Adrenal gland (tissue), 12 donors: ENCODE data around the gene NXN. TPM values are rescaled to one million over a fixed set of nuclear protein-coding genes. Genes with fewer than 3 reads are reported as not detected.
"Not testable (repeated sequence)": the region's sequence is repeated elsewhere in the genome, so short reads cannot be mapped to it uniquely, and the experiment has no call there.

Experiments used
- DNase-seq, 7 donors: peaks; one replicate each; pipeline ENCODE4 v3.0.0-alpha.2; 2019 to 2020
- H3K27ac ChIP-seq, 5 donors: fragments of 200-600 bp; sonication (generic) in 4 of 5; 1 replicate in 3 of 5; 2 replicates in 2 of 5; pipeline versions ENCODE4 v1.5.1 to v1.8.0; 2016 to 2020; ENCODE audit warnings: mild to moderate bottlenecking in 1 of 5
- H3K27me3 ChIP-seq: fragments of 200-600 bp; 2 replicates; pipeline ENCODE4 v1.8.0; 2021
- H3K36me3 ChIP-seq, 2 donors: fragments of 200-600 bp; replicated peaks in 1 of 2; 1 replicate in 1 of 2; 2 replicates in 1 of 2; pipeline versions ENCODE4 v1.5.1 to v1.8.0; 2018 to 2022
- H3K4me1 ChIP-seq, 2 donors: fragments of 200-600 bp; replicated peaks in 1 of 2; 1 replicate in 1 of 2; 2 replicates in 1 of 2; pipeline versions ENCODE4 v1.5.1 to v1.8.0; 2018 to 2021
- H3K4me3 ChIP-seq, 4 donors: fragments of 200-600 bp; sonication (generic) in 3 of 4; one replicate each; pipeline ENCODE4 v1.5.1; 2016 to 2018
- H3K9me3 ChIP-seq, 3 donors: fragments of 200-600 bp; sonication (generic) in 1 of 3; replicated peaks in 1 of 3; 1 replicate in 2 of 3; 2 replicates in 1 of 3; pipeline versions ENCODE4 v1.5.1 to v1.8.0; 2016 to 2021
- POLR2A ChIP-seq, 2 donors: fragments of 450-650 bp; IDR thresholded peaks; one replicate each; pipeline ENCODE4 v1.6.1; 2017; ENCODE audit warnings: antibody characterized with exemption in 2 of 2, mild to moderate bottlenecking in 2 of 2, moderate library complexity in 1 of 2
- WGBS, 4 donors: extraction: QIAGEN DNeasy Blood & Tissue Kit in 2 of 4; methylation state at CpG; one replicate each; pipeline versions ENCODE4 v1.1.5 to v1.1.7; 2013 to 2017; 5-methylcytosine and 5-hydroxymethylcytosine counted together
- intact Hi-C, 2 donors: fragments of 100-400 bp; cut with DNase I; formaldehyde crosslinking; loops; one replicate each; pipeline versions ENCODE4 v1.14.1 to v1.15.0; 2022 to 2023
- polyA plus RNA-seq, 3 donors: library from polyadenylated mRNA; stranded (reverse); fragments of 200-250 nt in 2 of 3; fragments of 350-450 nt in 1 of 3; fragmentation: Illumina TruSeq in 1 of 3; extraction: RNeasy Lipid Tissue Mini Kit (QIAGEN cat#74804) in 1 of 3; gene quantifications; one replicate each; pipeline ENCODE4 v1.2.3, GENCODE V29; 2013 to 2014
- total RNA-seq, 9 donors: library from RNA; depleted of rRNA in 4 of 9; stranded (reverse); fragments of >200 nt in 4 of 9; fragments of 120-200 nt in 1 of 9; fragmentation: NEBNext Ultra II Directional in 1 of 9; extraction: Animal tissue kit (Norgen Biotek cat#: 25700) in 1 of 9; gene quantifications; one replicate each; pipeline versions ENCODE4 v1.1.0 to v1.2.4, GENCODE V29; 2013 to 2023
- TF ChIP-seq, protein P1 (sequence below), 6 experiments: fragments of 450-650 bp in 4 of 6; fragments of 200-600 bp in 2 of 6; sonication (generic) in 1 of 6; IDR thresholded peaks; 1 replicate in 5 of 6; 2 replicates in 1 of 6; pipeline versions ENCODE4 v1.5.1 to v1.8.0; 2016 to 2021; ENCODE audit warnings: antibody characterized with exemption in 6 of 6, mild to moderate bottlenecking in 2 of 6, moderate library complexity in 1 of 6
- donor health status: healthy with polysubstance abuse.
- donor health status: Bipolar disorder and iron deficiency.
- donor health status: DM: yes; HTN: yes; CAD: no.
- donor health status: DM: no; HTN: no; CAD: no.
- donor health status: DM: no; HTN: no; CAD: no.
- donor health status: DM: yes; HTN: yes; CAD: no.

The NXN gene
- total and polyA plus RNA-seq, 12 donors = 3.6 to 24.7 (median 10.9) TPM

DNA sequence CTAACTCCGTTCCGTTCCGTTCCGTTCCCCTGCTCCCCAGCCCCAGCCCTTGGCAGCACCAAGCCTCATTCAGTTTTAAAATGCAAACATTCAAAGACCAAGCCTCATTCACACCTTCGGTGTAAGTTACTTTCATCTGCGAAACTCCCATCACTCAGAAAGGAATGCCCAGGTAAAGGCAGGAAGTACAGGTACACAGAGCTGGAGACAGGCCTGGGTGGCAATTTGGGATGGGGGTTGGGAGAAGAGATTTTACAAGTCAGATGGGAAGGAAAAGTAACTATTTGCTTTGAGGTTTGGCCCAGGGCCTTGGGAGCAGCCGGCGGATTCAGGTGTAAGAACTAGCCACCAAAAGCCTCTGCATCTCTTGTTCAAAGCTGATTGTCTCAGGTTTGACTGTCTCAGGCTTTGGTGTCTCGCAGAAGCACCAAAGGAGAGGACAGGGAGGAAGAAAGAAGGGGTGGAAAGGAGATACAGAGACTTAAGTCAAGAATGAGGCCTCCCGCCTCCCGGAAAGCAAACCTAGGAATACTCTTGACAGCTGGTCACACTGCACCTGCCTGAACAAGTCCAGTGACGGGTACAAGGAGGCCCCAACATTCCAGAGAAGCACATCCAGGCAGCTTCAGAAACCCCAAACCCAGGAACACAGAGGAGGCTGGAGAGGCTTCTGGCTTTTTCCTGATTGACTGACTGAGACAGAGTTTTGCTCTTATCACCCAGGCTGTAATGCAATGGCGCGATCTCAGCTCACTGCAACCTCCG, 54.7 kb downstream of the NXN start:
- intact Hi-C loops = no loop called here
- 88 to 91% (median 89%) methylated on average over 11 to 15 of the region's 15 CpGs for WGBS, 4 donors
- Histone ChIP-seq H3K9me3 (no peaks in the 10 kb centered on the region), H3K4me3 (no peak overlapping the region), H3K36me3 (no peaks in the 10 kb centered on the region), H3K4me1 (no peaks in the 10 kb centered on the region), H3K27ac (no peak overlapping the region), H3K27me3 (no peaks in the 10 kb centered on the region)
- no peak for DNase-seq
- no peak for TF ChIP-seq POLR2A (IDR thresholded peaks at IDR 0.05)
- TF ChIP-seq, protein P1, sequence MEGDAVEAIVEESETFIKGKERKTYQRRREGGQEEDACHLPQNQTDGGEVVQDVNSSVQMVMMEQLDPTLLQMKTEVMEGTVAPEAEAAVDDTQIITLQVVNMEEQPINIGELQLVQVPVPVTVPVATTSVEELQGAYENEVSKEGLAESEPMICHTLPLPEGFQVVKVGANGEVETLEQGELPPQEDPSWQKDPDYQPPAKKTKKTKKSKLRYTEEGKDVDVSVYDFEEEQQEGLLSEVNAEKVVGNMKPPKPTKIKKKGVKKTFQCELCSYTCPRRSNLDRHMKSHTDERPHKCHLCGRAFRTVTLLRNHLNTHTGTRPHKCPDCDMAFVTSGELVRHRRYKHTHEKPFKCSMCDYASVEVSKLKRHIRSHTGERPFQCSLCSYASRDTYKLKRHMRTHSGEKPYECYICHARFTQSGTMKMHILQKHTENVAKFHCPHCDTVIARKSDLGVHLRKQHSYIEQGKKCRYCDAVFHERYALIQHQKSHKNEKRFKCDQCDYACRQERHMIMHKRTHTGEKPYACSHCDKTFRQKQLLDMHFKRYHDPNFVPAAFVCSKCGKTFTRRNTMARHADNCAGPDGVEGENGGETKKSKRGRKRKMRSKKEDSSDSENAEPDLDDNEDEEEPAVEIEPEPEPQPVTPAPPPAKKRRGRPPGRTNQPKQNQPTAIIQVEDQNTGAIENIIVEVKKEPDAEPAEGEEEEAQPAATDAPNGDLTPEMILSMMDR (IDR thresholded peaks at IDR 0.05) = no peak

DNA sequence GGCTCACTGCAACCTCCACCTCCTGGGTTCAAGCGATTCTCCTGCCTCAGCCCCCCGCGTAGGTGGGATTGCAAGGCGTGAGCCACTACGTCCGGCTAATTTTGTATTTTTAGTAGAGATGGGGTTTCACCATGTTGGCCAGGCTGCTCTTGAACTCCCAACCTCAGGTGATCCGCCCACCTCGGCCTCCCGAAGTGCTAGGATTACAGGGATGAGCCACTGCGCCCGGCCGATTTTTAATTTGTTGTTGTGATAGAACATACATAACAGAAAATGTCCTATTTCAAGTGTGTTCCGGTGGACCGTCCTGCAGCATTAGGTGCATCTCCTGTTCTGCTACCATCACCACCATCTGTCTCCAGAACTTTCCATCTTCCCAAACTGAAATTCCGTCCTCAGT, 55.3 kb downstream of the NXN start:
- intact Hi-C loops, H3K36me3 ChIP-seq, H3K27me3 ChIP-seq, H3K9me3 ChIP-seq, DNase-seq, H3K27ac ChIP-seq, H3K4me1 ChIP-seq, H3K4me3 ChIP-seq: not testable (repeated sequence)
- 86 to 97% (median 95%) methylated on average over 13 to 15 of the region's 15 CpGs for WGBS, 4 donors

DNA sequence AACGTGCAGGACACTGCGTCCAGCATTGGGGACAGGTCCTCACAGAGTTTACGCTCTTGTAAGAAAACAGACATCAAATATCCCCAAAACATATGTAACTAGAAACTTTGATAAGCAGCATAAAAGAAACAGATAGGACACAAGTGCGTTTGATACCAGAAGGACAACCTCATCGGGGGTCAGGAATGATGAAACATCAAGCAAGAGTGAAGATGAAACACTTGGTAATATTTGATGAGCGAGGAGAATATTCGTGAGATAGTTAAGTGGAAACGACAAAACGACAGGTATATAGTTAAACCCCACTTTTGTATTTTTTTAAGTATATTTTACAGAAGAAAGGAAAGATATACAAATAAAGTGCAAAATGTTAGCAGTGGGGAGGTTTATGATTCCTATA, 55.9 kb downstream of the NXN start:
- WGBS, 4 donors = 84 to 93% (median 89%) methylated on average over 9 of the region's 9 CpGs
- no peak for DNase-seq
- Histone ChIP-seq H3K4me3 (no peak overlapping the region), H3K27me3 (no peaks in the 10 kb centered on the region), H3K27ac (no peak overlapping the region), H3K4me1 (no peaks in the 10 kb centered on the region), H3K36me3 (no peaks in the 10 kb centered on the region), H3K9me3 (no peaks in the 10 kb centered on the region)
- intact Hi-C loops = no loop called here
- TF ChIP-seq, protein P1 (IDR thresholded peaks at IDR 0.05) = no peak
- TF ChIP-seq POLR2A (IDR thresholded peaks at IDR 0.05) = no peak

DNA sequence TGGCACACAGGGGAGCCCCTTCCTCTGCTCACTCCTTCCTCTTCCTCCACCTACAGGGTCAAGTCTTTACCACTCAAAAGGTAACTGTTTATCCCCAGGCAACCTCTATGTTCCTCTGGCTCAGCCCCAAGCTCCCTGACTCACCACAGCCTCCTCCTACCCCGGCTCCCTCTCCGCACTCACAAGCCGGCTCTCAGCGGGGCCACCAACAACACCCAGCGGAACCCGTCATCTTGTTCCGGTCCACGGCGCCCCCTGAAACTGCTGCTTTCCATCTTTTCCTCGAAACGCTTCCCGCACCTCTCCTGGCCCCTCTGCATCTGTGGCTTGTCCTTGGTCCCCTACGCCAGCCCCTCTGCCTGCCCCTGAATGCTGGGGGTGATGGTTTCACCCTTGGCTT, 58.4 kb downstream of the NXN start:
- Histone ChIP-seq H3K4me1 (no peaks in the 10 kb centered on the region), H3K27me3 (no peaks in the 10 kb centered on the region), H3K9me3 (no peaks in the 10 kb centered on the region), H3K4me3 (no peak overlapping the region), H3K36me3 (no peaks in the 10 kb centered on the region), H3K27ac (no peak overlapping the region)
- 73 to 80% (median 78%) methylated on average over 13 of the region's 13 CpGs for WGBS, 4 donors
- intact Hi-C loops = no loop called here
- TF ChIP-seq POLR2A (IDR thresholded peaks at IDR 0.05) = no peak
- TF ChIP-seq, protein P1 (IDR thresholded peaks at IDR 0.05) = no peak
- peak in 5 of 7 donors; percentile 28 to 65 (median 47) for DNase-seq

DNA sequence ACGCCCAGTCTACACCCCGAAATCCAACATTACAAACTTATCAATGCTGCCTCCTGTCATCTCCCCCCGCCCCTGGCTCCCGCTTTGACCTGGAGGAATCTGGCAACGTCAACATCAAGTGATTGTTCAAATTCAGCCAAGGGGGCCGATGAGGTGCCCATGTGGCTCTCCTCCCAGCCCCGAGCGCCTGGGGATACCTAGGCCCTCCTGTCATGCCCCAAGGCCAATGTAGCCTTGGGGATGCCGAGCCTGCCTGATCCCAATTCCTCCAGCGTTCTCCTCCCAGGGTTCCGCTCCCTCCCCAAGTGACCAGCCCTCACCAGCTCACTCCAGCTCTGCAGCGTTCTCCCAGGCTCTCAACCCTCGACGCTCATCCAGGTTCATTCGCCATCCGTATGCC, 59.4 kb downstream of the NXN start:
- WGBS, 4 donors = 88 to 94% (median 90%) methylated on average over 15 to 16 of the region's 16 CpGs
- Histone ChIP-seq H3K9me3 (no peaks in the 10 kb centered on the region), H3K4me1 (no peaks in the 10 kb centered on the region), H3K4me3 (no peak overlapping the region), H3K27ac (no peak overlapping the region), H3K27me3 (no peaks in the 10 kb centered on the region), H3K36me3 (no peaks in the 10 kb centered on the region)
- intact Hi-C loops = no loop called here
- no peak for DNase-seq
- TF ChIP-seq, protein P1 (IDR thresholded peaks at IDR 0.05) = no peak
- no peak for TF ChIP-seq POLR2A (IDR thresholded peaks at IDR 0.05)
